Measurements from ENCODE around the gene FERMT1. TPM values are rescaled to one million over a fixed set of nuclear protein-coding genes. Genes with fewer than 3 reads are reported as not detected.

FERMT1 gene
- total RNA-seq, 2 experiments from 2014 or later: not detected

- intact Hi-C loops (cut with micrococcal nuclease; ENCODE audit: unreplicated experiment): no loop called here
- Histone ChIP-seq H4K20me1 (ENCODE audit: insufficient read depth, low read length) (no peaks in the 10 kb centered on the region), H3K9me2 (ENCODE audit: insufficient read depth, low read length) (no peaks in the 10 kb centered on the region), H2AFZ (ENCODE audit: low read length) (no peak overlapping the region), H3K4me2 (ENCODE audit: low read length) (no peak overlapping the region), H3K4me1 (ENCODE audit: insufficient read depth, low read length, poor library complexity, severe bottlenecking) (no peaks in the 10 kb centered on the region), H3K9me3 (ENCODE audit: low read length) (no peaks in the 10 kb centered on the region), H3K79me2 (ENCODE audit: insufficient read depth, low read depth, low read length) (no peaks in the 10 kb centered on the region), H3K36me3 (ENCODE audit: insufficient read depth, low read length) (no peaks in the 10 kb centered on the region), H3K4me3 (ENCODE audit: low read depth, low read length, poor library complexity, severe bottlenecking) (no peak overlapping the region), H3K27ac (ENCODE audit: low read depth, low read length, poor library complexity, severe bottlenecking) (no peak overlapping the region)
- CTCF ChIA-PET (ENCODE audit: unreplicated experiment): no interaction called here
- no TSS peak for BruUV-seq (replicated peaks)
- DNase-seq (ENCODE audit: low spot score): peak; percentile 11
- POLR2A ChIA-PET: no interaction called here
- no peak for TF ChIP-seq EZH2phosphoT487 (IDR thresholded peaks at IDR 0.05; ENCODE audit: borderline replicate concordance, low read depth, low read length)
- TF ChIP-seq, protein P1, sequence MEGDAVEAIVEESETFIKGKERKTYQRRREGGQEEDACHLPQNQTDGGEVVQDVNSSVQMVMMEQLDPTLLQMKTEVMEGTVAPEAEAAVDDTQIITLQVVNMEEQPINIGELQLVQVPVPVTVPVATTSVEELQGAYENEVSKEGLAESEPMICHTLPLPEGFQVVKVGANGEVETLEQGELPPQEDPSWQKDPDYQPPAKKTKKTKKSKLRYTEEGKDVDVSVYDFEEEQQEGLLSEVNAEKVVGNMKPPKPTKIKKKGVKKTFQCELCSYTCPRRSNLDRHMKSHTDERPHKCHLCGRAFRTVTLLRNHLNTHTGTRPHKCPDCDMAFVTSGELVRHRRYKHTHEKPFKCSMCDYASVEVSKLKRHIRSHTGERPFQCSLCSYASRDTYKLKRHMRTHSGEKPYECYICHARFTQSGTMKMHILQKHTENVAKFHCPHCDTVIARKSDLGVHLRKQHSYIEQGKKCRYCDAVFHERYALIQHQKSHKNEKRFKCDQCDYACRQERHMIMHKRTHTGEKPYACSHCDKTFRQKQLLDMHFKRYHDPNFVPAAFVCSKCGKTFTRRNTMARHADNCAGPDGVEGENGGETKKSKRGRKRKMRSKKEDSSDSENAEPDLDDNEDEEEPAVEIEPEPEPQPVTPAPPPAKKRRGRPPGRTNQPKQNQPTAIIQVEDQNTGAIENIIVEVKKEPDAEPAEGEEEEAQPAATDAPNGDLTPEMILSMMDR (conservative IDR thresholded peaks at IDR 0.05; ENCODE audit: low read length): peak; percentile 77
Observed at GRCh38 chr20:6157345-6157744, 34.5 kb upstream of the FERMT1 start.

- BruUV-seq (replicated peaks): no TSS peak
- intact Hi-C loops (cut with micrococcal nuclease; ENCODE audit: unreplicated experiment): no loop called here
- POLR2A ChIA-PET: no interaction called here
Observed at GRCh38 chr20:6152777-6153176, 29.9 kb upstream of the FERMT1 start.

GRCh38 chr20:6148073-6148472, 25.2 kb upstream of the FERMT1 start:
- H2AFZ ChIP-seq (ENCODE audit: low read length): no peak overlapping the region
- TF ChIP-seq, protein P1 (conservative IDR thresholded peaks at IDR 0.05; ENCODE audit: low read length): no peak
- TF ChIP-seq EZH2phosphoT487 (IDR thresholded peaks at IDR 0.05; ENCODE audit: borderline replicate concordance, low read depth, low read length): no peak
- ChIA-PET POLR2A (interaction anchor here (0.6 to 0.7 kb wide), 3 partner anchors 12 to 864 kb away, joined by 3 to 4 read pairs (median 3); no protein-coding TSS in a partner anchor), CTCF (ENCODE audit: unreplicated experiment) (no interaction called here)
- H4K20me1 ChIP-seq (ENCODE audit: insufficient read depth, low read length): no peaks in the 10 kb centered on the region
- no peaks in the 10 kb centered on the region for H3K9me3 ChIP-seq (ENCODE audit: low read length)
- H3K9me2 ChIP-seq (ENCODE audit: insufficient read depth, low read length): no peaks in the 10 kb centered on the region
- no TSS peak for BruUV-seq (replicated peaks)
- H3K27ac ChIP-seq (ENCODE audit: low read depth, low read length, poor library complexity, severe bottlenecking): no peak overlapping the region
- H3K4me3 ChIP-seq (ENCODE audit: low read depth, low read length, poor library complexity, severe bottlenecking): no peak overlapping the region
- intact Hi-C loops (cut with micrococcal nuclease; ENCODE audit: unreplicated experiment): no loop called here
- no peaks in the 10 kb centered on the region for H3K4me1 ChIP-seq (ENCODE audit: insufficient read depth, low read length, poor library complexity, severe bottlenecking)
- no peak for DNase-seq (ENCODE audit: low spot score)
- no peaks in the 10 kb centered on the region for H3K36me3 ChIP-seq (ENCODE audit: insufficient read depth, low read length)
- H3K4me2 ChIP-seq (ENCODE audit: low read length): no peak overlapping the region
- H3K79me2 ChIP-seq (ENCODE audit: insufficient read depth, low read depth, low read length): no peaks in the 10 kb centered on the region

More at GRCh38 chr20:6152777-6153176, 29.9 kb upstream of the FERMT1 start:
- Histone ChIP-seq H4K20me1 (ENCODE audit: insufficient read depth, low read length) (no peaks in the 10 kb centered on the region), H3K9me2 (ENCODE audit: insufficient read depth, low read length) (no peaks in the 10 kb centered on the region), H3K9me3 (ENCODE audit: low read length) (no peaks in the 10 kb centered on the region), H3K79me2 (ENCODE audit: insufficient read depth, low read depth, low read length) (no peaks in the 10 kb centered on the region), H3K27ac (ENCODE audit: low read depth, low read length, poor library complexity, severe bottlenecking) (no peak overlapping the region), H3K36me3 (ENCODE audit: insufficient read depth, low read length) (no peaks in the 10 kb centered on the region), H2AFZ (ENCODE audit: low read length) (no peak overlapping the region), H3K4me1 (ENCODE audit: insufficient read depth, low read length, poor library complexity, severe bottlenecking) (no peaks in the 10 kb centered on the region), H3K4me2 (ENCODE audit: low read length) (no peak overlapping the region), H3K4me3 (ENCODE audit: low read depth, low read length, poor library complexity, severe bottlenecking) (no peak overlapping the region)
- CTCF ChIA-PET (ENCODE audit: unreplicated experiment): no interaction called here
- TF ChIP-seq EZH2phosphoT487 (IDR thresholded peaks at IDR 0.05; ENCODE audit: borderline replicate concordance, low read depth, low read length): no peak
- TF ChIP-seq, protein P1 (conservative IDR thresholded peaks at IDR 0.05; ENCODE audit: low read length): no peak
- DNase-seq (ENCODE audit: low spot score): no peak
